Measurements from ENCODE around the gene PDE4D. TPM values are rescaled to one million over a fixed set of nuclear protein-coding genes. Genes with fewer than 3 reads are reported as not detected.
A peak's percentile ranks its signal among the peaks of the same experiment; 100 is the strongest.

The PDE4D gene
- total RNA-seq, 2 experiments from 2014 or later, result 164 to 175 TPM

DNA sequence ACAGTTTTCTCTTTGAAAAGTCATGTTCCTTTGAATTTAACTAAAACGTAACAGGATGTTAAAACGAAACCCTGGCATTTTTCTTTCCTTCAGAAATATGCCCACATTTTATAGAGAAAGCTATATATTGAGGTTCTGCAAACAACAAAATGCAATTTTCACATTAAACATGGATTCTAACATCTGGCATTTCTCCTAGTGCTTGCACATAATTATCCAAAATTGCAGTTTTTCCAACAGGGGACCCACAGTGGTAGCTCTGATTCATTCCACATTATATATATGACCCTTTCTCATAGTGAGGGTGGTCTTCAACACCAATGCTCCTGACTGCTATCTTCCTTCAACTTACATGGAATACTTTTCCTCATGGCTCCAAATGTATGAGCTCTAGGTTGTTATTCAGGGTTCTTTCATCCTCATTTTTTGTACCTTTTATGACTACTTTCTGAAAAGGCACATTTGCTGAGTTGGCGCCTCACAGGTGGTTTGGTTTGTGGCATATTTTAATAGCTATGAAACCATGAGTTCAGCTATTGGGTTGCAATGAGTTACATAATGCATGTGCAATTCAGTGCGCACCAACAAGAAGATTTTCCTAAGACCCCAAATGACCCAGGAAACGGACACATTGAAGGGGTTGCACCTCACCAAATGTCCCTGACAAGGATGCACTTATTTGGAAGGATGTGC lies 758.9 kb downstream of the PDE4D start:
- POLR2A ChIA-PET, result interaction anchor here (1.1 to 4.2 kb wide), 2 partner anchors 48 to 95 kb away, joined by 3 to 23 read pairs; no protein-coding TSS in a partner anchor

DNA sequence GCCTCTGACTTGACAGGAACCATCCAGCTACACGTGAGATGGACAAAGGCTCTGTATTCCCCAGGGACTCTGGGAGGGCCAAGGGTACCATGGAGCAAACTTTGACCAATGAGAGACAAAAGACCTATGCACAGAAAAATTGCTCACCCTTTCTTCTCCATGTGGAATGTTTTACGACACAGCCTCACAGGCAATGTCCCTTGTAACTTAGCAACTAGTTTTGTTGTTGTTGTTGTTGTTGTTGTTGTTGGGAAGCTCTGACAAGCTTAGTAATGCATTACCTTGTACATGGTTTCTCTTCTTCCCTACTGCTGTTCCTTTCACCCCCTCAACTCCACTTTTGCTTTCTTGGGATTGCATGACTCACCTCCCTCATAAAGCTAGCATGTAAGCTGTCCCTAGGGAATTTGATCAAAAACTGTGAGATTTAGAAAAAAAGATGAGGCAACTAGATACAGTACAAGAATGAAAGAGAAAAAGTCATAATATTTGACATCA lies 759.7 kb downstream of the PDE4D start:
- Mint-ChIP-seq H3K4me3 (no peak overlapping the region), H3K9me3 (no peaks in the 10 kb centered on the region), H3K27ac (no peak overlapping the region), H3K27me3 (no peaks in the 10 kb centered on the region), H3K4me1 (ENCODE audit: low read depth) (peaks cover 41% of the 10 kb centered on the region), H3K36me3 (ENCODE audit: low read depth) (no peaks in the 10 kb centered on the region)
- ATAC-seq (ENCODE audit: poor library complexity) (no peak), DNase-seq (no peak)
- CTCF ChIA-PET, result interaction anchor here (0.9 to 1.6 kb wide), 5 partner anchors 9 to 99 kb away, joined by 3 to 5 read pairs (median 3); no protein-coding TSS in a partner anchor
- no peaks in the 10 kb centered on the region for H3K27me3 ChIP-seq (ENCODE audit: control insufficient read depth in 1 of 2, insufficient read depth in 2 of 2, low read length in 2 of 2)
- no peak for TF ChIP-seq CTCF (IDR thresholded peaks at IDR 0.05)
- H3K27ac ChIP-seq (ENCODE audit: low read depth in 1 of 2, low read length in 2 of 2), result no peak overlapping the region
- H3K4me3 ChIP-seq (ENCODE audit: low read length), result no peak overlapping the region
- no peaks in the 10 kb centered on the region for H3K9me3 ChIP-seq (ENCODE audit: control insufficient read depth in 1 of 2, insufficient read depth in 1 of 2, low read length in 2 of 2)
- no peaks in the 10 kb centered on the region for H3K36me3 ChIP-seq (ENCODE audit: insufficient read depth, low read length)
- intact Hi-C loops (cut with DNase I, micrococcal nuclease), result no loop called here
- H3K4me1 ChIP-seq (ENCODE audit: insufficient read depth, low read length), result peaks cover 9% of the 10 kb centered on the region
- POLR2A ChIA-PET, result interaction anchor here (1.1 to 4.2 kb wide), 3 partner anchors 10 to 95 kb away, joined by 3 to 23 read pairs (median 9); no protein-coding TSS in a partner anchor

More for the DNA sequence above, 758.9 kb downstream of the PDE4D start:
- no peaks in the 10 kb centered on the region for H3K27me3 ChIP-seq (ENCODE audit: control insufficient read depth in 1 of 2, insufficient read depth in 2 of 2, low read length in 2 of 2)
- H3K4me3 ChIP-seq (ENCODE audit: low read length), result no peak overlapping the region
- peaks cover 41% of the 10 kb centered on the region for H3K4me1 Mint-ChIP-seq (ENCODE audit: low read depth)
- H3K9me3 ChIP-seq (ENCODE audit: control insufficient read depth in 1 of 2, insufficient read depth in 1 of 2, low read length in 2 of 2), result no peaks in the 10 kb centered on the region
- H3K4me3 Mint-ChIP-seq, result no peak overlapping the region
- H3K36me3 Mint-ChIP-seq (ENCODE audit: low read depth), result no peaks in the 10 kb centered on the region
- DNase-seq (peak in 1 of 14 experiments; percentile 24), ATAC-seq (ENCODE audit: poor library complexity) (no peak)
- TF ChIP-seq CTCF (IDR thresholded peaks at IDR 0.05), result no peak
- intact Hi-C loops (cut with DNase I, micrococcal nuclease), result no loop called here
- no peaks in the 10 kb centered on the region for H3K9me3 Mint-ChIP-seq
- CTCF ChIA-PET, result interaction anchor here (1.3 to 1.6 kb wide), 4 partner anchors 10 to 23 kb away, joined by 3 to 5 read pairs (median 4); no protein-coding TSS in a partner anchor
- H3K27ac ChIP-seq (ENCODE audit: low read depth in 1 of 2, low read length in 2 of 2), result no peak overlapping the region
- no peaks in the 10 kb centered on the region for H3K27me3 Mint-ChIP-seq
- no peaks in the 10 kb centered on the region for H3K36me3 ChIP-seq (ENCODE audit: insufficient read depth, low read length)
- H3K27ac Mint-ChIP-seq, result no peak overlapping the region
- peaks cover 6% of the 10 kb centered on the region for H3K4me1 ChIP-seq (ENCODE audit: insufficient read depth, low read length)

GRCh38 chr5:59132131-59132530 lies 761.4 kb downstream of the PDE4D start:
- Histone ChIP-seq H3K27ac (ENCODE audit: low read depth in 1 of 2, low read length in 2 of 2) (peak overlapping the region in 1 of 2 donors; percentile 26), H3K27me3 (ENCODE audit: control insufficient read depth in 1 of 2, insufficient read depth in 2 of 2, low read length in 2 of 2) (no peaks in the 10 kb centered on the region), H3K9me3 (ENCODE audit: control insufficient read depth in 1 of 2, insufficient read depth in 1 of 2, low read length in 2 of 2) (no peaks in the 10 kb centered on the region), H3K36me3 (ENCODE audit: insufficient read depth, low read length) (no peaks in the 10 kb centered on the region), H3K4me3 (ENCODE audit: low read length) (no peak overlapping the region), H3K4me1 (ENCODE audit: insufficient read depth, low read length) (peaks cover 18% of the 10 kb centered on the region)
- TF ChIP-seq CTCF (IDR thresholded peaks at IDR 0.05), result no peak
- intact Hi-C loops (cut with DNase I, micrococcal nuclease), result no loop called here
- DNase-seq, result peak in 3 of 14 experiments; percentile 55 to 79 (median 69)
- CTCF ChIA-PET, result interaction anchor here (1.0 to 1.7 kb wide), 2 partner anchors 15 to 98 kb away, joined by 3 to 5 read pairs; no protein-coding TSS in a partner anchor
- H3K9me3 Mint-ChIP-seq, result no peaks in the 10 kb centered on the region
- no peaks in the 10 kb centered on the region for H3K36me3 Mint-ChIP-seq (ENCODE audit: low read depth)
- H3K4me3 Mint-ChIP-seq, result no peak overlapping the region
- H3K27me3 Mint-ChIP-seq, result no peaks in the 10 kb centered on the region
- H3K27ac Mint-ChIP-seq, result peak overlapping the region; percentile 9
- ATAC-seq (ENCODE audit: poor library complexity), result no peak
- peaks cover 41% of the 10 kb centered on the region for H3K4me1 Mint-ChIP-seq (ENCODE audit: low read depth)
- POLR2A ChIA-PET, result interaction anchor here (2.5 to 4.2 kb wide), 2 partner anchors 8 to 93 kb away, joined by 9 to 23 read pairs; no protein-coding TSS in a partner anchor
